NCI-H82 (cell line): ENCODE data around the gene MPC1.

Source experiments
- DNase-seq: peaks from one replicate; lab custom pipeline; 2025; lab: John Stamatoyannopoulos, UW

The MPC1 gene

GRCh38 chr6:166344921-166345320 is 37.8 kb downstream of the MPC1 start:
- peak; percentile 88 for DNase-seq

- DNase-seq, result no peak
These were observed 38.5 kb downstream of the MPC1 start for GRCh38 chr6:166344240-166344639.

GRCh38 chr6:166343150-166343487 is 39.6 kb downstream of the MPC1 start:
- DNase-seq, result no peak

GRCh38 chr6:166342349-166343149 is 40.2 kb downstream of the MPC1 start, which contains the start of gene SFT2D1:
Gene SFT2D1 (minus strand): TSS chr6:166342545. CDS start chr6:166342481, 64 bp downstream.
- peak; percentile 88 for DNase-seq

GRCh38 chr6:166341977-166342348 is 40.8 kb downstream of the MPC1 start:
- DNase-seq, result peak; percentile 69

- DNase-seq, result no peak
These were observed 41.3 kb downstream of the MPC1 start for GRCh38 chr6:166341464-166341863.

- no peak for DNase-seq
These were observed 43.9 kb downstream of the MPC1 start for GRCh38 chr6:166338854-166339253.

GRCh38 chr6:166336847-166337246 is 45.9 kb downstream of the MPC1 start:
- no peak for DNase-seq

GRCh38 chr6:166335378-166336302 is 47.1 kb downstream of the MPC1 start:
- no peak for DNase-seq

- DNase-seq, result no peak
These were observed 47.9 kb downstream of the MPC1 start for GRCh38 chr6:166334878-166335277.

- no peak for DNase-seq
These were observed 49.4 kb downstream of the MPC1 start for GRCh38 chr6:166333172-166333995.

- DNase-seq, result no peak
These were observed 51.0 kb downstream of the MPC1 start for GRCh38 chr6:166331503-166332415.

- peak; percentile 55 for DNase-seq
These were observed 52.1 kb downstream of the MPC1 start for GRCh38 chr6:166330612-166331011.

GRCh38 chr6:166325383-166326042 is 57.2 kb downstream of the MPC1 start:
- no peak for DNase-seq

- no peak for DNase-seq
These were observed 59.3 kb downstream of the MPC1 start for GRCh38 chr6:166323395-166323794.

GRCh38 chr6:166318649-166319600 is 63.8 kb downstream of the MPC1 start:
- DNase-seq, result no peak

GRCh38 chr6:166318227-166318626 is 64.5 kb downstream of the MPC1 start:
- DNase-seq, result no peak

- peak; percentile 15 for DNase-seq
These were observed 65.2 kb downstream of the MPC1 start for GRCh38 chr6:166317261-166318212.
